GM12891 (cell line): ENCODE results near the gene PLIN5.

Experiments used
- PAX5 ChIP-seq: IDR thresholded peaks from 2 replicates; pipeline ENCODE4 v1.6.1; 2011; ENCODE audit warnings: low read length, moderate library complexity, mild to moderate bottlenecking; ENCODE audit not compliant: insufficient read depth, severe bottlenecking
- POLR2A ChIP-seq: IDR thresholded peaks from 2 replicates; pipeline ENCODE4 v1.6.1; 2011; ENCODE audit warnings: low read depth, low read length, control low read depth
- POLR2AphosphoS5 ChIP-seq: IDR thresholded peaks from 2 replicates; pipeline ENCODE4 v1.6.1; 2011; ENCODE audit warnings: low read depth, low read length, control low read depth
- POU2F2 ChIP-seq: IDR thresholded peaks from 2 replicates; pipeline ENCODE4 v1.6.1; 2011; ENCODE audit warnings: low read depth, mild to moderate bottlenecking, control low read depth, low read length, moderate library complexity
- SPI1 ChIP-seq: IDR thresholded peaks from 2 replicates; pipeline ENCODE4 v1.6.1; 2011; ENCODE audit warnings: low read depth, low read length, control low read depth
- TAF1 ChIP-seq: IDR thresholded peaks from 2 replicates; pipeline ENCODE4 v1.6.1; 2011; ENCODE audit warnings: low read depth, low read length, control low read depth

- TF ChIP-seq POLR2A (no peak), POLR2AphosphoS5 (no peak), TAF1 (no peak), POU2F2 (no peak), SPI1 (no peak), PAX5 (no peak)
Observed at GRCh38 chr19:4523306-4524110, 11.5 kb downstream of the PLIN5 start.
